ENCODE measurements around the gene ATP9B.

Gene ATP9B

DNA sequence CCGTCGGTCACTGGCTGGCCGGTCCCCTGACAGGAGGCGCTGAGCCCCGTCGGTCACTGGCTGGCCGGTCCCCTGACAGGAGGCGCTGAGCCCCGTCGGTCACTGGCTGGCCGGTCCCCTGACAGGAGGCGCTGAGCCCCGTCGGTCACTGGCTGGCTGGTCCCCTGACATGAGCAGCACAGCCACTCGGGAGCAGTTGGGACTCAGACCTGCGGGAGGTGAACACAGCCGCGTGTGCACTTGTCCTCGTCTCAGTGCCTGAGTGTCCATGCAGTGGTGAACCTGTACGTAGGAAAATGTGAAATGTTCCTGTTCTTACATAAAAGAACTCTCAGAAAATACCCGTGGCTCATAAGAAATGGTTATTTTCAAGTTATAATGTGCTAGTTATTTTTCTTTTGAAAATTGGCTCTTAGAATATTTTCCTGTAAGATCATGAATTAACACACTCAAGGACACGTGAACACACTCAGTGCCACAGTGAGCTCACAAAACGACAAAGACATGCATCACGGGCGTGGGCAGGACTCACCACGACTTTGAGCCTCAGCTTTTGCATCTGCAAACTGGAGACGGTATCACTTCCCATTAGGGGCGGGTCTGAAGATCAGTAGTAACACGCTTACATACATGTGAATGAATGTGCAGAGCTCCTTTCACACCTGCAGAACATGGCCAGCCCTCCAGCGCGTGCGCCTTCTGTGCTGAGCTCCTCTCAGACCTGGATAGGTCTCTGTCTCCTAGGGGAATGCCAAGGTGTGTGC is 305.4 kb downstream of the ATP9B start:
- POLR2A ChIA-PET, result no interaction called here
- CTCF ChIA-PET, result interaction anchor here (0.7 to 1.0 kb wide), 2 partner anchors 154 to 1474 kb away, joined by 3 to 4 read pairs; no protein-coding TSS in a partner anchor
- no peak for TF ChIP-seq ZFP37 (tag by site-specific recombination; IDR thresholded peaks at IDR 0.05)
- no peak for TF ChIP-seq ZNF366 (tag by site-specific recombination; conservative IDR thresholded peaks at IDR 0.05)
- TF ChIP-seq ZNF302 (tag by site-specific recombination; IDR thresholded peaks at IDR 0.05; ENCODE audit: low read depth), result no peak
- no peak for TF ChIP-seq ZNF629 (tag by site-specific recombination; IDR thresholded peaks at IDR 0.05)
- TF ChIP-seq ZNF530 (tag by site-specific recombination; IDR thresholded peaks at IDR 0.05; ENCODE audit: low read depth), result no peak
- TF ChIP-seq, protein P1, sequence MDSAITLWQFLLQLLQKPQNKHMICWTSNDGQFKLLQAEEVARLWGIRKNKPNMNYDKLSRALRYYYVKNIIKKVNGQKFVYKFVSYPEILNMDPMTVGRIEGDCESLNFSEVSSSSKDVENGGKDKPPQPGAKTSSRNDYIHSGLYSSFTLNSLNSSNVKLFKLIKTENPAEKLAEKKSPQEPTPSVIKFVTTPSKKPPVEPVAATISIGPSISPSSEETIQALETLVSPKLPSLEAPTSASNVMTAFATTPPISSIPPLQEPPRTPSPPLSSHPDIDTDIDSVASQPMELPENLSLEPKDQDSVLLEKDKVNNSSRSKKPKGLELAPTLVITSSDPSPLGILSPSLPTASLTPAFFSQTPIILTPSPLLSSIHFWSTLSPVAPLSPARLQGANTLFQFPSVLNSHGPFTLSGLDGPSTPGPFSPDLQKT (IDR thresholded peaks at IDR 0.05; ENCODE audit: borderline replicate concordance, low read depth, low read length), result no peak
- TF ChIP-seq ZNF16 (tag by site-specific recombination; IDR thresholded peaks at IDR 0.05; ENCODE audit: low read depth), result no peak
- no peak for TF ChIP-seq GLIS1 (tag by site-specific recombination; IDR thresholded peaks at IDR 0.05)
- TF ChIP-seq ZNF23 (tag by site-specific recombination; IDR thresholded peaks at IDR 0.05; ENCODE audit: borderline replicate concordance), result no peak
- TF ChIP-seq, protein P2, sequence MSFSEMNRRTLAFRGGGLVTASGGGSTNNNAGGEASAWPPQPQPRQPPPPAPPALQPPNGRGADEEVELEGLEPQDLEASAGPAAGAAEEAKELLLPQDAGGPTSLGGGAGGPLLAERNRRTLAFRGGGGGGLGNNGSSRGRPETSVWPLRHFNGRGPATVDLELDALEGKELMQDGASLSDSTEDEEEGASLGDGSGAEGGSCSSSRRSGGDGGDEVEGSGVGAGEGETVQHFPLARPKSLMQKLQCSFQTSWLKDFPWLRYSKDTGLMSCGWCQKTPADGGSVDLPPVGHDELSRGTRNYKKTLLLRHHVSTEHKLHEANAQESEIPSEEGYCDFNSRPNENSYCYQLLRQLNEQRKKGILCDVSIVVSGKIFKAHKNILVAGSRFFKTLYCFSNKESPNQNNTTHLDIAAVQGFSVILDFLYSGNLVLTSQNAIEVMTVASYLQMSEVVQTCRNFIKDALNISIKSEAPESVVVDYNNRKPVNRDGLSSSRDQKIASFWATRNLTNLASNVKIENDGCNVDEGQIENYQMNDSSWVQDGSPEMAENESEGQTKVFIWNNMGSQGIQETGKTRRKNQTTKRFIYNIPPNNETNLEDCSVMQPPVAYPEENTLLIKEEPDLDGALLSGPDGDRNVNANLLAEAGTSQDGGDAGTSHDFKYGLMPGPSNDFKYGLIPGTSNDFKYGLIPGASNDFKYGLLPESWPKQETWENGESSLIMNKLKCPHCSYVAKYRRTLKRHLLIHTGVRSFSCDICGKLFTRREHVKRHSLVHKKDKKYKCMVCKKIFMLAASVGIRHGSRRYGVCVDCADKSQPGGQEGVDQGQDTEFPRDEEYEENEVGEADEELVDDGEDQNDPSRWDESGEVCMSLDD (tag by site-specific recombination; IDR thresholded peaks at IDR 0.05), result no peak
- no peak for TF ChIP-seq ZNF776 (tag by site-specific recombination; IDR thresholded peaks at IDR 0.05; ENCODE audit: borderline replicate concordance)
- no peak for TF ChIP-seq WT1 (tag by site-specific recombination; IDR thresholded peaks at IDR 0.05)
- no peak for TF ChIP-seq BCL11A (tag by site-specific recombination; IDR thresholded peaks at IDR 0.05; ENCODE audit: low read depth)
- TF ChIP-seq, protein P3, sequence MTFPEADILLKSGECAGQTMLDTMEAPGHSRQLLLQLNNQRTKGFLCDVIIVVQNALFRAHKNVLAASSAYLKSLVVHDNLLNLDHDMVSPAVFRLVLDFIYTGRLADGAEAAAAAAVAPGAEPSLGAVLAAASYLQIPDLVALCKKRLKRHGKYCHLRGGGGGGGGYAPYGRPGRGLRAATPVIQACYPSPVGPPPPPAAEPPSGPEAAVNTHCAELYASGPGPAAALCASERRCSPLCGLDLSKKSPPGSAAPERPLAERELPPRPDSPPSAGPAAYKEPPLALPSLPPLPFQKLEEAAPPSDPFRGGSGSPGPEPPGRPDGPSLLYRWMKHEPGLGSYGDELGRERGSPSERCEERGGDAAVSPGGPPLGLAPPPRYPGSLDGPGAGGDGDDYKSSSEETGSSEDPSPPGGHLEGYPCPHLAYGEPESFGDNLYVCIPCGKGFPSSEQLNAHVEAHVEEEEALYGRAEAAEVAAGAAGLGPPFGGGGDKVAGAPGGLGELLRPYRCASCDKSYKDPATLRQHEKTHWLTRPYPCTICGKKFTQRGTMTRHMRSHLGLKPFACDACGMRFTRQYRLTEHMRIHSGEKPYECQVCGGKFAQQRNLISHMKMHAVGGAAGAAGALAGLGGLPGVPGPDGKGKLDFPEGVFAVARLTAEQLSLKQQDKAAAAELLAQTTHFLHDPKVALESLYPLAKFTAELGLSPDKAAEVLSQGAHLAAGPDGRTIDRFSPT (tag by site-specific recombination; IDR thresholded peaks at IDR 0.05), result no peak
- TF ChIP-seq ZNF175 (tag by site-specific recombination; IDR thresholded peaks at IDR 0.05), result no peak
- TF ChIP-seq ZBTB20 (tag by site-specific recombination; IDR thresholded peaks at IDR 0.05), result no peak
- H3K27ac ChIP-seq (ENCODE audit: extremely low read depth, low read depth, low read length), result no peak overlapping the region
- H3K4me3 ChIP-seq (ENCODE audit: low read depth, low read length), result no peak overlapping the region
- H3K4me1 ChIP-seq (ENCODE audit: control insufficient read depth, insufficient read depth, low read length), result no peaks in the 10 kb centered on the region
- no peaks in the 10 kb centered on the region for H3K9me3 ChIP-seq (ENCODE audit: control insufficient read depth, insufficient read depth, low read depth, low read length)
- H3K36me3 ChIP-seq (ENCODE audit: control insufficient read depth in 2 of 2, insufficient read depth in 1 of 2, low read length in 2 of 2), result peaks cover 0 to 6% of the 10 kb centered on the region in 2 experiments; a peak in 1 of 3 replicates

DNA sequence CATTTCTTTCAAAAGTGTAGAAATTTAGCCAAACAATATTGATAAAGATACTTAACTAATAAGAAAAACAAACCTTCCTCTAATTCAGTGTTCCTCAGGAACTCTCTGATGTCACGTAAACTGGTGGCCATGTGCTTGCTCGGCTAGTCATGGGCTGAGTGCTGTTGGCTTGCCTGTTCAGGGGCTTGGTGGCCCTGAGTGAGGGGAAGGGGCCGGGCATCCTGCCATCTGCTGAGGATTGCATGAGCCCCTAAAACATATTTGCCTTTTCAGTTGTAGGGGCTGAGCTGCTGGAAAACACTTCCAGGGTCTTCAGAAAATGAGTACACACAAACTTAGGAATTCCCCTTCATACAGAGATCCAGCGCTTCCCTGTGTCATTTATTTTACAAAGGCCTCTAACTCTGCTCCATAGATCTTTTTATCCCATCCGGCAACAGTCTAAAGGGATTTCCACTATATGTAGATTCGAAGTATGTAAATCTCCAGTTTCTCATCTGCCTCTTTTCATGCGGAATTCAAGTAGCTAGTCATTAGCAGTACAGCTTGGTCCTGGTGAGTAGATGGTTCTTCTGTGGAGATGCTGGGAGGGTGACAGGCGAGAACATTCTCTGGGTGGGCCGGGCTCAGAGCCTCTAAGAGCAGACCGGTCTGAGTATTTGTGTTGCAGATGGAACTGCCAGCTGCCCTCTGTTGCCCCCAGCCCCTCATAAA is 306.4 kb downstream of the ATP9B start:
- Histone ChIP-seq H3K4me1 (ENCODE audit: control insufficient read depth, insufficient read depth, low read length) (no peaks in the 10 kb centered on the region), H3K36me3 (ENCODE audit: control insufficient read depth in 2 of 2, insufficient read depth in 1 of 2, low read length in 2 of 2) (peaks cover 0 to 6% of the 10 kb centered on the region in 2 experiments; a peak in 1 of 3 replicates), H3K27ac (ENCODE audit: extremely low read depth, low read depth, low read length) (no peak overlapping the region), H3K9me3 (ENCODE audit: control insufficient read depth, insufficient read depth, low read depth, low read length) (no peaks in the 10 kb centered on the region), H3K4me3 (ENCODE audit: low read depth, low read length) (no peak overlapping the region)
- CTCF ChIA-PET, result interaction anchor here (0.6 to 1.2 kb wide), 7 partner anchors 83 to 1475 kb away, joined by 3 to 4 read pairs (median 3); no protein-coding TSS in a partner anchor
- POLR2A ChIA-PET, result no interaction called here
- no peak for TF ChIP-seq OVOL3 (tag by site-specific recombination; IDR thresholded peaks at IDR 0.05)
- no peak for TF ChIP-seq ZNF501 (tag by site-specific recombination; IDR thresholded peaks at IDR 0.05)
- TF ChIP-seq, protein P1 (IDR thresholded peaks at IDR 0.05; ENCODE audit: borderline replicate concordance, low read depth, low read length), result no peak
- TF ChIP-seq, protein P4, sequence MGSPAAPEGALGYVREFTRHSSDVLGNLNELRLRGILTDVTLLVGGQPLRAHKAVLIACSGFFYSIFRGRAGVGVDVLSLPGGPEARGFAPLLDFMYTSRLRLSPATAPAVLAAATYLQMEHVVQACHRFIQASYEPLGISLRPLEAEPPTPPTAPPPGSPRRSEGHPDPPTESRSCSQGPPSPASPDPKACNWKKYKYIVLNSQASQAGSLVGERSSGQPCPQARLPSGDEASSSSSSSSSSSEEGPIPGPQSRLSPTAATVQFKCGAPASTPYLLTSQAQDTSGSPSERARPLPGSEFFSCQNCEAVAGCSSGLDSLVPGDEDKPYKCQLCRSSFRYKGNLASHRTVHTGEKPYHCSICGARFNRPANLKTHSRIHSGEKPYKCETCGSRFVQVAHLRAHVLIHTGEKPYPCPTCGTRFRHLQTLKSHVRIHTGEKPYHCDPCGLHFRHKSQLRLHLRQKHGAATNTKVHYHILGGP (tag by site-specific recombination; IDR thresholded peaks at IDR 0.05), result no peak
- TF ChIP-seq, protein P5, sequence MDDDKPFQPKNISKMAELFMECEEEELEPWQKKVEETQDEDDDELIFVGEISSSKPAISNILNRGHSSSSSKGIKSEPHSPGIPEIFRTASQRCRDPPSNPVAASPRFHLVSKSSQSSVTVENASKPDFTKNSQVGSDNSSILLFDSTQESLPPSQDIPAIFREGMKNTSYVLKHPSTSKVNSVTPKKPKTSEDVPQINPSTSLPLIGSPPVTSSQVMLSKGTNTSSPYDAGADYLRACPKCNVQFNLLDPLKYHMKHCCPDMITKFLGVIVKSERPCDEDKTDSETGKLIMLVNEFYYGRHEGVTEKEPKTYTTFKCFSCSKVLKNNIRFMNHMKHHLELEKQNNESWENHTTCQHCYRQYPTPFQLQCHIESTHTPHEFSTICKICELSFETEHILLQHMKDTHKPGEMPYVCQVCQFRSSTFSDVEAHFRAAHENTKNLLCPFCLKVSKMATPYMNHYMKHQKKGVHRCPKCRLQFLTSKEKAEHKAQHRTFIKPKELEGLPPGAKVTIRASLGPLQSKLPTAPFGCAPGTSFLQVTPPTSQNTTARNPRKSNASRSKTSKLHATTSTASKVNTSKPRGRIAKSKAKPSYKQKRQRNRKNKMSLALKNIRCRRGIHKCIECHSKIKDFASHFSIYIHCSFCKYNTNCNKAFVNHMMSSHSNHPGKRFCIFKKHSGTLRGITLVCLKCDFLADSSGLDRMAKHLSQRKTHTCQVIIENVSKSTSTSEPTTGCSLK (tag by site-specific recombination; IDR thresholded peaks at IDR 0.05), result no peak
- no peak for TF ChIP-seq KLF8 (tag by site-specific recombination; IDR thresholded peaks at IDR 0.05)
- TF ChIP-seq ZNF433 (tag by site-specific recombination; IDR thresholded peaks at IDR 0.05; ENCODE audit: low read depth), result no peak
- no peak for TF ChIP-seq ZNF366 (tag by site-specific recombination; conservative IDR thresholded peaks at IDR 0.05)

Data from HEK293 (cell line).